AG09309 (cell line): ENCODE measurements around the gene NOS3.
A peak's percentile ranks its signal among the peaks of the same experiment; 100 is the strongest.

Source experiments
- DNase-seq: peaks from one replicate; pipeline ENCODE4 v3.0.0-alpha.2; 2010; ENCODE audit warnings: low read depth
- H3K4me3 ChIP-seq: 2 replicates; pipeline ENCODE4 v1.5.1; 2011; ENCODE audit warnings: mild to moderate bottlenecking, low read depth, low read length, moderate library complexity; ENCODE audit not compliant: control insufficient read depth
- TF ChIP-seq, protein P1 (sequence below): IDR thresholded peaks from 2 replicates; pipeline ENCODE4 v1.5.1; 2011; ENCODE audit warnings: mild to moderate bottlenecking, low read depth, low read length, inconsistent platforms; ENCODE audit not compliant: insufficient read depth, control insufficient read depth; ENCODE audit errors: missing control alignments

NOS3 gene

DNA sequence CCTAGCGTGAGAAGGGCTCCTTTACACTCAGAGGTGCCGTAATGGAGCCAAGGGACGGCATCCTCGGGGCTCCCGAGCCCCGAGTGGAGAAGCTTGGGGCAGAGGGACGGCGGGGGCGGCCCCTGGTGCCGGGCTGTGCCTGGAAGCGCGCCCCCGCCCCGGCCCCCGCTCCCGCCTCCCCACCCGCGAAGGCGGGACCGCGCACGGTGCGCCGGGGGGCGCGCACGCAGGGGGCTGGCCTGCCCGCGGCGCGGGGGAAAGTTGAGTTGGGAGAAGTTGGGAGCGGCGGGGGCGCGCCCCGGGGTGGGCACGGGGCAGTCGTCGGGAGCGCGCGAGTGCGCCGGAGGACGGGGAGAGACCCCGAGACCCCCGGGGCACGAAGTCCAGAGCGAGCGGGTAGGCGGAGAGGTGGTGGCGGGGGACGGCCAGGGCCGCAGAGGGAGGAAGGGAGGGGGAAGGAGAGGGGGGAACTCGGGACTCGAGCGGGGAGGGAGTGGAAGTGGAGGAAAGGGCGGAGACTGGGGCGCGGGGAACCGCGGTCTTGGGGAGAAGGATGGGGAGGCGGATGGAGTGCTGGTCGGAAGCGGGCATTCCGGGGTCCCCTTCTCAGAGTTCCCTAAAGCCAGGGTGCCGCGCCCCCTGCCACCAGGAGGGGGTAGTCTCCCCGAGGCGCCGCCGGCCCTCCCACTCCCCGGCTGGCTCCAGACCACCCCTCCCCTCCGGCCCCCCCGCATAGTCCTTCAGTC is 68.7 kb downstream of the NOS3 start, which contains the start of gene SLC4A2:
Gene SLC4A2 (plus strand): TSS at position 223 of the 746 bp plus-strand sequence. CDS start 2,399 bp downstream, outside the sequence.
- no peak for DNase-seq
- TF ChIP-seq, protein P1, sequence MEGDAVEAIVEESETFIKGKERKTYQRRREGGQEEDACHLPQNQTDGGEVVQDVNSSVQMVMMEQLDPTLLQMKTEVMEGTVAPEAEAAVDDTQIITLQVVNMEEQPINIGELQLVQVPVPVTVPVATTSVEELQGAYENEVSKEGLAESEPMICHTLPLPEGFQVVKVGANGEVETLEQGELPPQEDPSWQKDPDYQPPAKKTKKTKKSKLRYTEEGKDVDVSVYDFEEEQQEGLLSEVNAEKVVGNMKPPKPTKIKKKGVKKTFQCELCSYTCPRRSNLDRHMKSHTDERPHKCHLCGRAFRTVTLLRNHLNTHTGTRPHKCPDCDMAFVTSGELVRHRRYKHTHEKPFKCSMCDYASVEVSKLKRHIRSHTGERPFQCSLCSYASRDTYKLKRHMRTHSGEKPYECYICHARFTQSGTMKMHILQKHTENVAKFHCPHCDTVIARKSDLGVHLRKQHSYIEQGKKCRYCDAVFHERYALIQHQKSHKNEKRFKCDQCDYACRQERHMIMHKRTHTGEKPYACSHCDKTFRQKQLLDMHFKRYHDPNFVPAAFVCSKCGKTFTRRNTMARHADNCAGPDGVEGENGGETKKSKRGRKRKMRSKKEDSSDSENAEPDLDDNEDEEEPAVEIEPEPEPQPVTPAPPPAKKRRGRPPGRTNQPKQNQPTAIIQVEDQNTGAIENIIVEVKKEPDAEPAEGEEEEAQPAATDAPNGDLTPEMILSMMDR: peak; percentile 50
- H3K4me3 ChIP-seq: peak within 1 kb of the TSS; percentile 83

DNA sequence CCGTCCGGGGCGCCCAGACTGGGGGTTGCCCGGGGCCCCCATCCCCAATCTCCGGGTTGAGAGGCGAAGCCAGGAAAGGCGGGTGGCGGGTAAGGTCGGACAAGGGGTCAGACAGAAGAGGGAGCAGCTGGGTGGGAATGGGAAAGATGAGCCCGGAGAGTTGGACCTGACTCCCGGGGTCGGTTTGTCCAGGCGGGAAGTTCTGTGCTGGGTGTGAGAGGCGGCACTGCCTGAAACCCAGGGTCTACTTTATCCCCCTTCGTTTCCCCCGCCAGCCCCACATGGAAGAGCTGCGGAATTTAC is 69.2 kb downstream of the NOS3 start:
- DNase-seq: no peak
- H3K4me3 ChIP-seq: peak overlapping the region; percentile 83
- TF ChIP-seq, protein P1: no peak

DNA sequence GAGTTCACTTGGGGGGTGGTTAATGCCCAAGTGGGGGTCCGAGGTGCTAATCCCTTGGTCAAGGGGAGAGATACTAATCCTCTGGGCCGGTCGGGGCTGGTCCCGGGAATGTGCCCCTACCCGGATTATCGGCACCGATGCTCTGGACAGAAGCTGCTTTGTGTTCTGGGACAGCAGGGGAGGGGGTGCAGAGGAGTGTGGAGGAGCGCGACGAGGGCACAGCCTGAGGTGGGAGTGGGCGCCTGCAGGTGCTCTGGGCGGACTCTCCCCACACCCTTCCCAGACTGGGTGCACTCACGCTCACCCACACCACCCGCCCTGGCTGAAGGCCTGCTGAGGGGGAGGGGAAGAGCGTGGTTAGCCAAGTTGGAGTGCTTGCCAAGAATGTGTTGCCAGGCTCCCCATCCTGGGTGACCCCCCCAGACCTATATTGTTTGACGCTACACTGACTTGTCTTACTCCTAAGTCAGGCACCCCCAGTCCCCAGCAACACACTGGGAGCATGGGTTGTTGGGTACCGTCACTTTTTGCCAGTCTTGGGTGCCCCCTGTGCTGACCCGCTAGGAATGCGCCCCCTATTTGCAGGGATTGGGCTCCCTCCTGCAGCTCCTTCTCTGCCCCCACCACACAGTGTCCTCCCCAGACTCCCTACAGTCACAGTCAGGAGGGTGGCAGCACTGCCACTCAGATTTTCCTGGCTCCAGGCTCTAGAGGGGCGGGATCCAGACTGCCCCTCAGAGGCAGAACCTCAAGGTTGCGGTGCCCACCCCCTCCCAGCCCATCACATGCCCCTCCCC is 69.8 kb downstream of the NOS3 start:
- TF ChIP-seq, protein P1: peak; percentile 30
- DNase-seq: no peak
- H3K4me3 ChIP-seq: peak overlapping the region; percentile 83

DNA sequence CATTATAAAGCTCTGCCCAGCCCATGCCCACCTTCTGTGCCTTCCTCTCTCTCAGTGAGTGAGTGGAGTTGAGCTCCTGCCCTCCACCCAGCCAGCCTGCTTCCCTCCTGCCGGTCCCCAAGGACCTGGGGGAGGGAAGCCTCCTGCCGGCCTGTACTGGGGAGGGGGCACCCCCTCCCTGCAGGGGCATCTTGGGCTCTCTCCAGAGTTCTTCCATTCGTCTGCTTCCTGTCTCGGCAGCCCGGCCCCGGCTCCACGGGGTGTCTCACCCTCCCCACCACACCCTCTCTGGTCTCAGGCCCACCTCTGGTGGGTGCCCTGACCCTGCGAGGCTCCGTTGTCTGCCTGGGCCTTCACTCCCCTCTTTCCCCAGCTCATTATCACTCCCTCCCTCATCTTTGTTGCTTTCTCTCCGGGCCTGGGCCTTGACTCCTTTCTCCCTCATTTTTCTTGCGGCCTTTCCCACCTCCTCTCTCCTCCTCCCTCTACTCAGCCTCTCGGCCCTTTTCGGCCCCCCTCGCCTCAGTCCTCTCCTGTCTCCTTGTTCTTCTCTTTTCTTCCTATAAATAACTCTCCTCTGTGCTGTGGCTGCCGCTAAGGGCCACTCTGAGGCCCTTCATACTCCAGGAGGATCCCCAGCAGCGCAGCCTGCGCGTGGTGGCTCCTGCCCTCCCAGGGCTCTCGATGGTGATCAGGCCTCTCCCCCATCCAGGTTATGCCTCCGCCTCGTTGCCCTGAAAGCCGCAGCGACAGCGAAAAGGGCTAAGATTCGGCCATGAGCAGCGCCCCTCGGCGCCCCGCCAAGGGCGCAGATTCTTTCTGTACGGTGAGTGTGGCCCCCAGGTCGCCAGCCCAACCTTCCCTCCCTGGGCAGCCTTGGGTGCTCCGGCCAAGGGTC is 70.6 kb downstream of the NOS3 start:
- DNase-seq: no peak
- TF ChIP-seq, protein P1: no peak
- H3K4me3 ChIP-seq: peak overlapping the region; percentile 83

DNA sequence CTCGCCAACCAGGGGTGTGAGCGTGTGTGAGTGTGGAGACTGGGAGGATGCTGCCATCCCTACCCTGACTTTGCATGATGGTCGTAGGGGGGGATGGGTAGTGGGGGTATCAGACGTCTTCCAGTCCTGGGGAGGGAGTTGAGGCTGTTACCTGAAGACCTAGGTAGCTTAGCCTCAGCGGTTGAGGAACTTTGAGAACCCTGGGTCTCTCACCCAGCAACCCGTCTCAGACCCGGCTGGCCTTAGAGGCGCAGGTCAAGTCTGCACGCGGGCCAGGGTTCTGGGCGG is 71.2 kb downstream of the NOS3 start:
- no peak for DNase-seq
- TF ChIP-seq, protein P1: no peak
- H3K4me3 ChIP-seq: peak overlapping the region; percentile 26
